ENCODE measurements around the gene CEMIP2.

The CEMIP2 gene

DNA sequence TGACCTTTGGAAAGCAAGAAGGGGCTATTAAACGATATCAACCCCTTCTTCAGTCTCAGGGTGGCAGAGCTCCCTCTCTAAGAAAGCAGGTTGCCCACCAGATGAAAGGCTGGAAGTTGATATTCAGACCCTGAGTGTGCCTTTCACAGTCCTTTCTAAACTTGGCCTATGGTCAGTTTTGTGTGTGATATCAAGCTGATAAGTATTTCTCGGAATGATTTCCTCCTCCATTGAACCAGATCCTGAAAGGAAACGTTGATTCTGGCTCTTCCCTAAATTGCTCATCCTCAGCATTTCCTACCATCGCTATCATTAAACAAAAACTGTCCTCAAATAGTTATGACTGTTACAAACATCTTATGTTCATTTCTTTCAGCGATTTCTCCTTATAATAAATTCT is 130.4 kb downstream of the CEMIP2 start:
- Histone ChIP-seq H3K36me3 (ENCODE audit: insufficient read depth, low read length) (no peaks in the 10 kb centered on the region), H3K4me1 (ENCODE audit: insufficient read depth, low read length) (no peaks in the 10 kb centered on the region)

DNA sequence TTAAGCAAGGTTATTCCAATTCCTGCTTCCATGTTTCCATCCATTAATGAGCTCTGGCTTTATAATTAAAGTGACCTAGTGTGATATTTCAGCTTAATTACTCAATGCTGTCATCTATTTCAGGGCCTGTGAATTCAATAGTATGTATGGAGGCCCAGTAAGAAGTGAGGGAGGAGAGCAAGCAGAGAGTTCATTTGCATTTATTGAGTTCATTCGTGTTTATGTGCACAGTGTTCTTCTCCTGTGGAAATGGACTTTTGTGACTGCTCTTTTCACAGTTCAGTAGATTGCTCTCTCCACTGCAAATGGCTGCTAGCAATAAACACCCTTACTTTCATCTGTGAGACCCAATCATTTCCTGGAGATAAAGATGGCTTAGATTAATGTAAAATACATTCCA is 130.9 kb downstream of the CEMIP2 start:
- H3K4me1 ChIP-seq (ENCODE audit: insufficient read depth, low read length): no peaks in the 10 kb centered on the region
- WGBS: 85% methylated on average over 1 of the region's 1 CpG
- no peaks in the 10 kb centered on the region for H3K36me3 ChIP-seq (ENCODE audit: insufficient read depth, low read length)
- no peak overlapping the region for H3K9ac ChIP-seq (ENCODE audit: low read depth, low read length)
- no peak overlapping the region for H3K4me3 ChIP-seq (ENCODE audit: low read length)
- no peaks in the 10 kb centered on the region for H3K27me3 ChIP-seq (ENCODE audit: insufficient read depth, low read length)
- no peak overlapping the region for H3K27ac ChIP-seq (ENCODE audit: low read depth, low read length)
- no peaks in the 10 kb centered on the region for H3K9me3 ChIP-seq (ENCODE audit: insufficient read depth, low read depth, low read length)

More for the DNA sequence above, 130.4 kb downstream of the CEMIP2 start:
- Histone ChIP-seq H3K9me3 (ENCODE audit: insufficient read depth, low read depth, low read length) (no peaks in the 10 kb centered on the region), H3K4me3 (ENCODE audit: low read length) (no peak overlapping the region), H3K27ac (ENCODE audit: low read depth, low read length) (no peak overlapping the region), H3K27me3 (ENCODE audit: insufficient read depth, low read length) (no peaks in the 10 kb centered on the region), H3K9ac (ENCODE audit: low read depth, low read length) (no peak overlapping the region)
- 92% methylated on average over 5 of the region's 5 CpGs for WGBS

DNA sequence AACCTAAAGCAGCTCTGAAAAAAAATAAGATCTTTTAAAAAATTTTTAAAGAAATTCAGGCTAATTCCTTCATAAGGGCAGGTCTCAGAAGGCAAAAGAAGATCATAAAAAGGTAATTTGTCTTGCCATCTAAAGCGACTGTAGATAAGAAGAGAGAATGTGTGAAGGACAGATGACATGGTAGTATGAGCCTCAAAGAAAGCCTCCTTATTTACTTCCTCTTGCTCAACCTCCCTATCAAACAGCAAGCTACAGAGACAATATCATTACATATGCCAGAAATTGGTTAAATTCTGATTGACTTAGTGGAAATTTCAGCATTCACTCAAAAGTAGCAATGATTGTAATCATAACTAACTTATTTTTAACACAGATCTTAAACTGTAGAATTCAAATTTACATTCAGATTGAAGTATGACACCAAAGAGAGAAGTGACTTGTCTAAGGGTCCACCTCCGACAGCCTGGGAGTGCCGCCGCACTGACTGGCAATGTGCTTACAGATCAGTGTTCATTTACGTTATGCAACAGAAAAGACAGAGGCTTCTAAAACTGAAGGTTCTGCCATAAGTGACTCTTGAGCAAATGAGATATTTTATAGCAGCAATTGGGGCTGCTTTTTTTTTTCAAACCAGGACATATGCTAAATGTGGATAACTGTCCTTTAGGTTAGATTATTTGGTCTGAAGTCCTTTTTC is 132.0 kb downstream of the CEMIP2 start:
- Histone ChIP-seq H3K4me3 (ENCODE audit: low read length) (no peak overlapping the region), H3K9ac (ENCODE audit: low read depth, low read length) (no peak overlapping the region), H3K36me3 (ENCODE audit: insufficient read depth, low read length) (no peaks in the 10 kb centered on the region), H3K9me3 (ENCODE audit: insufficient read depth, low read depth, low read length) (no peaks in the 10 kb centered on the region), H3K27me3 (ENCODE audit: insufficient read depth, low read length) (no peaks in the 10 kb centered on the region), H3K4me1 (ENCODE audit: insufficient read depth, low read length) (no peaks in the 10 kb centered on the region), H3K27ac (ENCODE audit: low read depth, low read length) (no peak overlapping the region)
- 86% methylated on average over 5 of the region's 5 CpGs for WGBS

DNA sequence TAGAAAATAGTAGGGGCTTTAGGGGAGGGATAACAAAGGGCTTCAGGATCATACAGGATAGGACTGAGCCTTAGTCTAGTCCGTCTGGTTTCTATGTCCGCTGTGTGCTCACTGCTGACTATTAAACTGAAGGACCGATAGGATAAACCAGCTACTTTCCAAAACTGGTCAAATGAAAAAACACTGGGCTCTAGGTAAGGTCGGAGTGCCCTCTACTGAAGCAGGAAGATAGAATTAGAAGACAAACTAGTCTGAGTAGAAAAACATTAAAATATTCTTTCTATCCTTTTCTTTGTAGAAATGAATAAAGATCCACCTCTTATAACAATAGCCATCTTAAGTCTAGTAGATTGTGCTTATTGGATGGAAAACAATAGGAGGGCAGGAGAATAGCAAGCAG is 133.6 kb downstream of the CEMIP2 start:
- H3K4me1 ChIP-seq (ENCODE audit: insufficient read depth, low read length): no peaks in the 10 kb centered on the region; the same call in 1 of the 2 replicates
- WGBS: 94% methylated on average over 4 of the region's 4 CpGs

More for the DNA sequence above, 133.6 kb downstream of the CEMIP2 start:
- Histone ChIP-seq H3K9me3 (ENCODE audit: insufficient read depth, low read depth, low read length) (no peaks in the 10 kb centered on the region), H3K27ac (ENCODE audit: low read depth, low read length) (no peak overlapping the region), H3K4me3 (ENCODE audit: low read length) (no peak overlapping the region), H3K9ac (ENCODE audit: low read depth, low read length) (no peak overlapping the region), H3K27me3 (ENCODE audit: insufficient read depth, low read length) (no peaks in the 10 kb centered on the region), H3K36me3 (ENCODE audit: insufficient read depth, low read length) (no peaks in the 10 kb centered on the region)
